Effector memory CD4-positive, alpha-beta T cell (primary cell): ENCODE measurements around the gene RNF10.
A peak's percentile ranks its signal among the peaks of the same experiment; 100 is the strongest.
"Not testable (repeated sequence)": the region's sequence is repeated elsewhere in the genome, so short reads cannot be mapped to it uniquely, and the experiment has no call there.

Experiments used
- DNase-seq, 3 donors: peaks; one replicate each; pipeline ENCODE4 v3.0.0-alpha.2; 2020
- H3K27ac ChIP-seq: 2 replicates; pipeline ENCODE4 v1.7.0; 2013; ENCODE audit warnings: mild to moderate bottlenecking, low read length, moderate library complexity; ENCODE audit not compliant: insufficient read depth, poor library complexity, severe bottlenecking
- H3K27me3 ChIP-seq: replicated peaks from 2 replicates; pipeline ENCODE4 v1.7.0; 2013; ENCODE audit warnings: mild to moderate bottlenecking, low read length; ENCODE audit not compliant: insufficient read depth, control insufficient read depth, poor library complexity, severe bottlenecking
- H3K36me3 ChIP-seq: 2 replicates; pipeline ENCODE4 v1.7.0; 2013; ENCODE audit warnings: mild to moderate bottlenecking, low read length, moderate library complexity; ENCODE audit not compliant: control insufficient read depth, insufficient read depth
- H3K4me1 ChIP-seq: 2 replicates; pipeline ENCODE4 v1.7.0; 2013; ENCODE audit warnings: low read length, mild to moderate bottlenecking; ENCODE audit not compliant: control insufficient read depth, insufficient read depth, poor library complexity, severe bottlenecking
- H3K4me3 ChIP-seq: 2 replicates; pipeline ENCODE4 v1.7.0; 2013; ENCODE audit warnings: low read length, low read depth, mild to moderate bottlenecking; ENCODE audit not compliant: insufficient read depth, poor library complexity, severe bottlenecking
- H3K9me3 ChIP-seq: 2 replicates; pipeline ENCODE4 v1.7.0; 2013; ENCODE audit warnings: mild to moderate bottlenecking, low read length, moderate library complexity; ENCODE audit not compliant: control insufficient read depth

Gene RNF10

GRCh38 chr12:120528861-120529525, 5.2 kb upstream of the RNF10 start, which contains the start of gene COQ5:
COQ5 (minus strand) TSS chr12:120529158; CDS start chr12:120529141, 17 bp downstream.
- Histone ChIP-seq H3K9me3 (no peaks in the 10 kb centered on the region), H3K27ac (peak within 1 kb of the TSS; percentile 76), H3K36me3 (no peaks in the 10 kb centered on the region), H3K4me3 (peak within 1 kb of the TSS; percentile 92), H3K27me3 (no peaks in the 10 kb centered on the region), H3K4me1 (peaks cover 7% of the 10 kb centered on the region)
- peak; percentile 55 to 67 (median 66) for DNase-seq

DNA sequence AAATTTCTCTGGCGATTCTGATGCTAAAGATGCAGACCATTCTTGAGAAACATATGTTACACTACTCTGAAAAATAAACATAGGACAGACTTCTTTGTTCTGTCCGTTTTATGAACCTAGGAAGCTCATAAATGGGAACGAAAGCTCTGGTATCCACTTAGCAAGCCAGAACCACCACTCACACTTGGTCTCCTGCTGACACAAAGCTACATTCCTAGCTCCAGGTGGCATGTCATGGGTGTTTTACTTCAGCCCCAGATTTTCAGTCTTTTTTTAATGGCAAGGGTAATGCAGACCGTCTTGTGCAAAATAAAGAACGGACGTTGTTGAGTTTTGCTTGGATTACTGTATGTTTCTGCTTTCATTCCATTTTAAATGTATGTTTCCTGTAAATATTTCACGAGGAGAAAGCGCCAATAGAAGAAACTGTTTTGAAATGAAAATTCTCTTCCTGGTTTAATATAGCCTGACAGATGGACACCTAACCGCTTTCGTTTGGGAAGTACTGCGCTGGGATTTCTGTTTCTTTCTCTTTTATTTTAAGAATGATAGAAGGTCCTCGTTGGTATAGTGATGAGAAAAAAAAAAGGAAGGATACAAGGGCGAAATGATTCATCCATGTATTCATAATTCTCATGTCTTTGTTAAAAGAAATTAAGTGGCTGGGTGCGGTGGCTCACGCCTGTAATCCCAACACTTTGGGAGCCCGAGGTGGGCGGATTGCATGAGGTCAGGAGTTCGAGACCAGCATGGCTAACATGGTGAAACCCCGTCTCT, 4.3 kb upstream of the RNF10 start:
- Histone ChIP-seq H3K36me3 (no peaks in the 10 kb centered on the region), H3K9me3 (no peaks in the 10 kb centered on the region), H3K4me3 (peak overlapping the region; percentile 92), H3K27ac (peak overlapping the region; percentile 76), H3K4me1 (peaks cover 7% of the 10 kb centered on the region), H3K27me3 (no peaks in the 10 kb centered on the region)
- no peak for DNase-seq

- not testable (repeated sequence) for H3K4me1 ChIP-seq, DNase-seq, H3K9me3 ChIP-seq, H3K36me3 ChIP-seq, H3K4me3 ChIP-seq, H3K27me3 ChIP-seq, H3K27ac ChIP-seq
Observed at GRCh38 chr12:120530418-120530761, 3.8 kb upstream of the RNF10 start.

GRCh38 chr12:120532701-120533238, 1.4 kb upstream of the RNF10 start:
- no peaks in the 10 kb centered on the region for H3K36me3 ChIP-seq
- no peak for DNase-seq
- no peaks in the 10 kb centered on the region for H3K27me3 ChIP-seq
- H3K9me3 ChIP-seq = no peaks in the 10 kb centered on the region
- H3K27ac ChIP-seq = no peak overlapping the region
- H3K4me3 ChIP-seq = no peak overlapping the region
- H3K4me1 ChIP-seq = peaks cover 23% of the 10 kb centered on the region

DNA sequence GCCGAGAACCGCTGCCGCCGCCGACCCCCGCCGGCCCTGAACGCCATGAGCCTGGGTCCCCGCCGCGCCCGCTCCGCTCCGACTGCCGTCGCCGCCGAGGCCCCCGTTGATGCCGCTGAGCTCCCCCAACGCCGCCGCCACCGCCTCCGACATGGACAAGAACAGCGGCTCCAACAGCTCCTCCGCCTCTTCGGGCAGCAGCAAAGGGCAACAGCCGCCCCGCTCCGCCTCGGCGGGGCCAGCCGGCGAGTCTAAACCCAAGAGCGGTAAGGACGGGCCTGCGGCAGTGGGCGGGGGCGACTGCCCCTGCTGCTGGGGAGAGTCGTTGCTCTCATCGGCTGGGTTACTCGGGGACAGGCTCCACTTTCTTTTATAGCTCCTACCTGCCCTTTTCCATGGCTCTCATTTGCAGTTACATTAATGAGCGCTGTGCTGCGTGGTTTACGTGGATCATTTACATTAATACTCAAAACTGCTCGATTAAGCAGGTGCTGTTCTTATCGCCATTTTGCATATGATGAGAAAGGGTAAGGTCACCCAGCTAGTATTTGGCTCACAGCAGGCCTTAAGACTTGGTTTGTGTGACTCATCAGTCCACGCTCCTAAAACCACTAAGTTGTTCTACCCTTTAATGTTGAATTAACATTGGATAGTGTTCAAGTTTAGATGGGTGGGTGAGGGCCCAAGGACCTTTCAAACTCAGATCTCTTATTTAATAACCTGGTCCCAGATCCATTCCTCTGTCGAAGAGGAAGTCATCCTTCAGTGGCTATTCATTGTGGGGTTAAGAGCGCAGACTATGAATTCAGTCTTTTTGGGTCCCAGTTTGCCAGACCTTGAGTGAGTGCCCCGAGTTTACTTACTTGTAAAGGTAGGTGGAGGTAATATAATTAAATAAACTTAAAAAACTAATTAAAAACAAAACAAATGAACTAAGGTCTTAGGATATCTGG, 823 bp downstream of the RNF10 start:
- Histone ChIP-seq H3K4me1 (peaks cover 29% of the 10 kb centered on the region), H3K27me3 (no peaks in the 10 kb centered on the region), H3K9me3 (no peaks in the 10 kb centered on the region), H3K27ac (peak overlapping the region; percentile 93), H3K36me3 (no peaks in the 10 kb centered on the region), H3K4me3 (peak overlapping the region; percentile 96)
- peak; percentile 12 to 41 (median 32) for DNase-seq

DNA sequence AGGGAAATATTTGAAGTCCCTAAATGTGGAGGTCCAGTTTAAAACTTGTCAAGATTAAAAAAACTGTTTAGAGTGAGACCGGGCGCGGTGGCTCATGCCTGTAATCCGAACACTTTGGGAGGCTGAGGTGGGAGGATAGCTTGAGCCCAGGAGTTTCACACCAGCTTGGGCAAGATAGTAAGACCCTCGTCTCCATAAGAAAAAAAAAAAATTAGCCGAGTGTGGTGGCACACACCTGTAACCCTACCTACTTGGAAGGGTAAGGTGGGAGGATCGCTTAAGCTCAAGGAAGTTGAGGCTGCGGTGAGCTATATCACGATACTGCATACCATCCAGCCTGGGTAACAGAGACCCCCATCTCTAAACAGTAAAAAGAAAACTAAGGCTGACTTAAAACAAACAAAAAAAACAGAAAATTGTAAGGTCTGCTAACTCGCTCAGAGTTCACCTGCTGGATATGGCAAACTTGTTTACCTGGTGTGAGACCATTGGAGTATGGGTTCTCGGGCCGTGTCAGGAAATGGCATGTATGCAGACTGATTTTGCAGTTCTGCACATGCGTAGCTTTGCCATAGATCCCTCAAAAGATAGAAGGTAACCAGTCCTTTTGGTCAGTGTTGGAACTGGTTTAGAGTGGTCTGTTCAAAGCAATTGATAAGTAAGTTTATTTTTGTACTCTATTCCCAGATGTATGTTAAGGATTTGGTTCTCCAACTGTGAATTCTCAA, 2.1 kb downstream of the RNF10 start:
- Histone ChIP-seq H3K4me3 (peak overlapping the region; percentile 96), H3K27ac (peak overlapping the region; percentile 93), H3K4me1 (peaks cover 29% of the 10 kb centered on the region), H3K36me3 (no peaks in the 10 kb centered on the region), H3K27me3 (no peaks in the 10 kb centered on the region), H3K9me3 (no peaks in the 10 kb centered on the region)
- DNase-seq = peak in 1 of 3 donors; percentile 27

DNA sequence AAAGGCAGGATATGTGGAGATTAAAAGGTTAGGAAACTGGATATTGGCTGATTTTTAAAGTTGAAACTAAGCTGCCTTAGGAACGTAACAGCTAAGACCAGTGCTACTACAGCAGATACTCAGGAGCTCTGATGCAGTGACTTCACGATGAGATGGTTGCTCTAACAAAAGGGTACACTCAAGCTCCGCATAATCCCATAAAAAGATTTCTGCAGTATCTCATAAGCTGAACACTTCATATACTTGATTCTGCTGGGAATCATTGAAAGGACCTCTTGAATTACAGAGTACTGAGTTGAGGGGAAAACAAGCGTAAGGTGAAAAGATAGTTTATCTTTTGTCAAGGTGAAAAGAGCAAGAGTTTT, 3.7 kb downstream of the RNF10 start:
- DNase-seq = no peak
- Histone ChIP-seq H3K36me3 (no peaks in the 10 kb centered on the region), H3K27ac (no peak overlapping the region), H3K4me1 (peaks cover 29% of the 10 kb centered on the region), H3K4me3 (no peak overlapping the region), H3K9me3 (no peaks in the 10 kb centered on the region), H3K27me3 (no peaks in the 10 kb centered on the region)

DNA sequence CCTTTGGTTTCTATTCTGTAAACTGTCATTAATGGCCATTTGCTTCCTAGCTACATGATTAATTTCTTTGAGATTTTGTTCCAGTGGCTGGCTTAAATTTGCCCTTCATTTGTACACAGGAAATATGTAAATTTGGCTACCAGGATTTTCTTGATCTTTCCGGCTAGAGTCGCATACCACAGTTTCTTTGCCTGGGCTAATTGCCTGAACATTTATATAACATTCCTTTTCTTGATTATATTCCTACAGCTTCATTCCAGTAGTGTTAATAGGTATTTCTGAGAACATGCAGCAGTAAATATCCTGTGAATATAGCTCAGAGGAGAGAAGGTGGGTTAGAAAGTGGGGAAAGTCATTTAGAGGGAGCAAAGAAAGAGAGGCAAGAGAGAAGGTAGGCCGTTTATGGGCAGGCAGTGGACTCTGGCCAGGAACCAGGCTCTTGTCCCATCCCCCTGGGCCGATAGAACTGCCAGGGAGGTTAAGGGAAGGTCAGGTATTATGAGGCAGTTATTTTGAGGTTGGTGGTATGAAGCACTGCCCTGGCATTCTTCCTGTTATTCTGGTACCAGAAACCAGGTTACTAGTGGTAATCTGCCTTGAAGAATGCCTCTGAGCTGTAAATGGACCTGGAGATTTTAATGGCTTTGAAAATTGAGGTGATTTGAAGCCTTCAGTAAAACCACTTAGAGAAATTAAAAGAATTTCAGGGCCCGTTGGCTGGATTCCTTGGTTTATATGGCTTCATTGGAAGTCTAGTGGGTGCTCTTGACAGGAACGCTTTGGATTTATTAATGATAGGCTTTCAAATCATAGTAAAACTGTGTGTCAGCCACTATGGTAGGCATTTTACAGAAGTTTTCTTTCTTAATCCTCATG, 4.4 kb downstream of the RNF10 start:
- H3K9me3 ChIP-seq = no peaks in the 10 kb centered on the region
- H3K36me3 ChIP-seq = no peaks in the 10 kb centered on the region
- no peak for DNase-seq
- H3K27ac ChIP-seq = peak overlapping the region; percentile 36
- peaks cover 29% of the 10 kb centered on the region for H3K4me1 ChIP-seq
- H3K4me3 ChIP-seq = peak overlapping the region; percentile 18
- H3K27me3 ChIP-seq = no peaks in the 10 kb centered on the region
